Measurements from ENCODE around the gene FKBP1C. TPM values are rescaled to one million over a fixed set of nuclear protein-coding genes. Genes with fewer than 3 reads are reported as not detected.
"Not testable (repeated sequence)": the region's sequence is repeated elsewhere in the genome, so short reads cannot be mapped to it uniquely, and the experiment has no call there.

The FKBP1C gene
- total RNA-seq, result under 1 TPM; 0.67 to 0.92 TPM

DNA sequence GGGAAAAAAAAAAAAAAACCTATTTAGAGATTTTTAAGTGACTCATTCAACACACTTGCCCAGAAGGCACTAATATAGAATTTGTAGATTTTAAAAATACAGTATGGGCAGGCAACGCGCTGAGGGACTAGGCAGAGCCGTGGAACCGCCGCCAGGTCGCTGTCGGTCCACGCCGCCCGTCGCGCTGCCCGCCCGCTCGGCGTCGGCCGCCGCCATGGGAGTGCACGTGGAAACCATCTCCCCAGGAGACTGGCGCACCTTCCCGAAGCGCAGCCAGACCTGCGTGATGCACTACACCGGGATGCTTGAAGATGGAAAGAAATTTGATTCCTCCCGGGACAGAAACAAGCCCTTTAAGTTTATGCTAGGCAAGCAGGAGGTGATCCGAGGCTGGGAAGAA, at the start of gene FKBP1C:
FKBP1C (plus strand) TSS at position 127 of the 400 bp plus-strand sequence.
- CTCF ChIA-PET; H3K4me3 Mint-ChIP-seq; H3K4me1 Mint-ChIP-seq; H3K27me3 Mint-ChIP-seq; H3K36me3 Mint-ChIP-seq (ENCODE audit: low read depth); DNase-seq; POLR2A ChIA-PET; H3K27ac Mint-ChIP-seq: not testable (repeated sequence)
- H3K9me3 Mint-ChIP-seq, result peaks cover 17% of the 10 kb centered on the region

DNA sequence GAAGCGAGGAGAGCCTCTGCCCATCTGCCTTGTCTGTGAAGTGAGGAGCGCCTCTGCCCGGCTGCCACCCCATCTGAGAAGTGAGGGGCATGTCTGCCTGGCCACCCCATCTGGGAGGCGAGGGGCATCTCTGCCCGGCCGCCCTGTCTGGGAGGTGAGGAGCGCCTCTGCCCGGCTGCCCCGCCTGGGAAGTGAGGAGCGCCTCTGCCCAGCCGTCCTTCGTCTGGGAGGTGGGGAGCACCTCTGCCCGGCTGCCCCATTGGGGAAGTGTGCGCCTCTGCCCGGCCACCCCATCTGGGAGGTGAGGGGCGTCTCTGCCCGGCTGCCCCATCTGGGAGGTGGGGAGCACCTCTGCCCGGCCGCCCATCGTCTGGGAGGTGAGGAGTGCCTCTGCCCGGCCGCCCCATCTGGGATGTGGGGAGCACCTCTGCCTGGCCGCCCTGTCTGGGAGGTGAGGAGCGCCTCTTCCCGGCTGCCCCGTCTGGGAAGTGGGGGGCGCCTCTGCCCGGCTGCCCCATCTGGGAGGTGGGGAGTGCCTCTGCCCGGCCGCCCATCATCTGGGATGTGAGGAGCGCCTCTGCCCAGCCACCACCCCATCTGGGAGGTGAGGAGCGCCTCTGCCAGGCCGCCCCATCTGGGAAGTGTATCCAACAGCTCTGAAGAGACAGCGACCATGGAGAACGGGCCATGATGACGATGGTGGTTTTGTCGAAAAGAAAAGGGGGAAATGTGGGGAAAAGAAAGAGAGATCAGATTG, 47.0 kb upstream of the FKBP1C start:
- H3K27me3 Mint-ChIP-seq; CTCF ChIA-PET; H3K36me3 Mint-ChIP-seq (ENCODE audit: low read depth); DNase-seq; H3K4me3 Mint-ChIP-seq; H3K27ac Mint-ChIP-seq; H3K4me1 Mint-ChIP-seq; POLR2A ChIA-PET: not testable (repeated sequence)
- peaks cover 14% of the 10 kb centered on the region for H3K9me3 Mint-ChIP-seq

DNA sequence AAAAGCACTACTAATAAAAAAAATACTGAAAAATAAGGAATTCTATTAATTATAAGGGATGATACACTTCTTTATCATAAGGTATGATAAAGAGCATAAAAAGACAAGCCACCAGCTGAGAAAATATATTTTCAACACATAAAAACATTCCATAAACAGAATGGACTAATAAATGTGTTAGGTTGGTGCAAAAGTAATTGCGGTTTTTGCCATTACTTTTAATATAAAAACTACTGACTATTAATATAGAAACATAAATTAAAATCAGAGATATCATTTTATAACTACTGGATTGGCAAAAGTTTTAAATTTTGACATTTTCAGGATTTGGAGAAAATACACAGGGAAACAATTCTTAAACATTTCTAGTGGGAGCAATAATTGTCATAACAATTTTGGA, 37.1 kb upstream of the FKBP1C start:
- Mint-ChIP-seq H3K36me3 (ENCODE audit: low read depth) (no peaks in the 10 kb centered on the region), H3K4me1 (no peaks in the 10 kb centered on the region), H3K27me3 (no peaks in the 10 kb centered on the region), H3K9me3 (no peaks in the 10 kb centered on the region), H3K4me3 (no peak overlapping the region), H3K27ac (no peak overlapping the region)
- ChIA-PET POLR2A (no interaction called here), CTCF (no interaction called here)
- DNase-seq, result no peak

DNA sequence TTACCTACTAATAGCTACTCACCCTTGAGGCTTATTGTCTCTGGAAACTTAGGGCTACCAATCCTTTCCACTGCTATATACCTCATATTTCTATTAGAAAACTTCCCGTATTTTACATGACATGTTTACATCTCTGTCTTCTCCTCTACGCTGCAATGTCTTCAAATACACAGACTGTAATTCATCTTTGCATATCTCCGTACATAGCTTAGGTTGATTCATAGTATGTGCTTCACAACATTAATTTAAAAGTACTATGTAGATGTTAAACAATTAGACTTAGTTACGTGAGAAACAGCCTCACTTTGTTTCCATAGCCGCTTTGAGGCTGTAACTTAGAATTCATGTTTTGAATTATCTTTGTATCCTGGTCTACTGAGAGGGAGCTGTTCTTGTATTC, 35.1 kb upstream of the FKBP1C start:
- H3K4me3 Mint-ChIP-seq, result no peak overlapping the region
- no peak for DNase-seq
- no peaks in the 10 kb centered on the region for H3K36me3 Mint-ChIP-seq (ENCODE audit: low read depth)
- H3K27ac Mint-ChIP-seq, result no peak overlapping the region
- ChIA-PET POLR2A (no interaction called here), CTCF (no interaction called here)
- no peaks in the 10 kb centered on the region for H3K27me3 Mint-ChIP-seq
- no peaks in the 10 kb centered on the region for H3K9me3 Mint-ChIP-seq
- H3K4me1 Mint-ChIP-seq, result no peaks in the 10 kb centered on the region

DNA sequence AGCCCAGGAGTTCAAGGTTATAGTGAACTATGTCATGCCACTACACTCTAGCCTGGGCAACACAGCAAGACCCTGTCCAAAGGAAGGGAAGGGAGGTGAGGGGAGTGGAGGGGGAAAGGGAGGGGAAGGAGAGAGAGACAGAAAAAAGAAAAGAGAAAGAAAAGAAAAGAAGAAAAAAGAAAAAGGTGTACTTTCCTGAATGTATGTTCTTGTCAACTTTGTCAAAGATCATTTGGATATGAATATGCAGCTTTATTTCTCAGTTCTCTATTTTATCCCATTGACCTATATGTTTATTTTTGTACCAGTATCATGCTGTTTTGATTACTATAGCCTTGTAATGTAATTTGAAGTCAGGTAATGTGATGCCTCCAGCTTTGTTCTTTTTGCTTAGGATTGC, 30.9 kb upstream of the FKBP1C start:
- no peaks in the 10 kb centered on the region for H3K36me3 Mint-ChIP-seq (ENCODE audit: low read depth)
- no peaks in the 10 kb centered on the region for H3K9me3 Mint-ChIP-seq
- no peak for DNase-seq
- H3K4me3 Mint-ChIP-seq, result no peak overlapping the region
- H3K4me1 Mint-ChIP-seq, result no peaks in the 10 kb centered on the region
- no peaks in the 10 kb centered on the region for H3K27me3 Mint-ChIP-seq
- H3K27ac Mint-ChIP-seq, result no peak overlapping the region
- ChIA-PET CTCF (no interaction called here), POLR2A (no interaction called here)

DNA sequence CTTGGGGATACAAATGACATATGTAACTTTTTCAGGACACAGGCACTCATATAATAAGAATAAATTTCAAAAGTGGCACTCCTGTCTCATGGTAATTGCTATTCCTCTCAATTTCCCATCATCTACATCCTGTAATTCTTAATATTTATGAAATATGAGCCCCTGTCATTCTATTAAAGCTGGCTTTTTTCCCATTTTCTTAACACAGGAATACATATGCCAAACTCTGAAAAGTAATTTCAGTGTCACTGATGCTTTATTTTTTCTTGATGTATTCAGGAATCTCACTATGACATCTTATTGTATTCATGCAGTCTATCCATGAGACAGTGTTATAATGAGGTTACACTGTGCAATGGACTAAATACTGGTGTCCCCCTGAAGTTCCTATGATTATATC, 24.3 kb upstream of the FKBP1C start:
- peaks cover 4% of the 10 kb centered on the region for H3K9me3 Mint-ChIP-seq
- no peaks in the 10 kb centered on the region for H3K36me3 Mint-ChIP-seq (ENCODE audit: low read depth)
- H3K27ac Mint-ChIP-seq, result no peak overlapping the region
- ChIA-PET POLR2A (no interaction called here), CTCF (no interaction called here)
- DNase-seq, result no peak
- no peaks in the 10 kb centered on the region for H3K27me3 Mint-ChIP-seq
- no peaks in the 10 kb centered on the region for H3K4me1 Mint-ChIP-seq
- H3K4me3 Mint-ChIP-seq, result no peak overlapping the region

DNA sequence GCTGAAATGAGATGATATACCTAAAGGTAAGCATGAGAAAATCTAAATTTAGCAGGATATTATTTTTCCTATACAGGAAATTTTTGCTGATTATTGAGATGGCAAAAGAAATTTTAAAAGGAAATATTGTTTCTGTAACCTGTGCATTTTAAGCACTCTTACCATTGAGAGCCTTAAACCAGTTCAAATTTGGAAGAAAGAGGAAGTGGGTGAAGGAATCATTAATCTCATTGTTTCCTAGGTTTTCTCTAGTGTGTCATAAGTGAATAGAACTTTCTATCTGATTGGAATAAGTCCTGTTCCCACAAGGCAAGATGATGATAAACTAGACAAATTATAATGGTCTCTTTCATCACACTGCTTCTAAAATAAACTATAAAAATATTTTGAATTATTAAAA, 22.4 kb upstream of the FKBP1C start:
- CTCF ChIA-PET, result no interaction called here
- H3K4me1 Mint-ChIP-seq, result no peaks in the 10 kb centered on the region

DNA sequence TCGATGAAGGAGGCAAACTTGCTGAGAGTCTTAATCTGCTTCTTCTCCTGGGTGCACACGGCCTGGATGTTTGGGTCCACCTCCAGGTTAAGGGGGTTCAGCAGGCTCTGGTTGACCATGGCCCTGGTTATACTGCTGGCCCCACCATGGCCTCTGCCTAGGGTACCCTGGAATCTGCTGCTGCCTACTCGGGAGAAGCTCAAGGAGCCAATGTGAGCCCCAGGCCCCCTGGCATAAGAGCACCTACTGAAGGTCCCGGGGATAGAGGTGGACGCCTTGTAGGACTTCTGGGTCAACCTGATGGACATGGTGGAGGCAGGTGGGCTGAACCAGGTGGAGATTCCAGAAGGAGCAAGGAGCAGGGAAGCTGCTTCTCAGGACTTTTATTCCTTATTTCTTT, 17.9 kb upstream of the FKBP1C start:
- no peaks in the 10 kb centered on the region for H3K9me3 Mint-ChIP-seq
- ChIA-PET POLR2A (no interaction called here), CTCF (no interaction called here)
- H3K27me3 Mint-ChIP-seq, result no peaks in the 10 kb centered on the region
- no peak overlapping the region for H3K4me3 Mint-ChIP-seq
- DNase-seq, result no peak
- H3K4me1 Mint-ChIP-seq, result no peaks in the 10 kb centered on the region
- H3K36me3 Mint-ChIP-seq (ENCODE audit: low read depth), result no peaks in the 10 kb centered on the region
- H3K27ac Mint-ChIP-seq, result no peak overlapping the region

More for the DNA sequence above, 22.4 kb upstream of the FKBP1C start:
- no peak overlapping the region for H3K27ac Mint-ChIP-seq
- H3K4me3 Mint-ChIP-seq, result no peak overlapping the region
- DNase-seq, result no peak
- H3K27me3 Mint-ChIP-seq, result no peaks in the 10 kb centered on the region
- H3K36me3 Mint-ChIP-seq (ENCODE audit: low read depth), result no peaks in the 10 kb centered on the region
- H3K9me3 Mint-ChIP-seq, result peaks cover 4% of the 10 kb centered on the region
- POLR2A ChIA-PET, result no interaction called here

DNA sequence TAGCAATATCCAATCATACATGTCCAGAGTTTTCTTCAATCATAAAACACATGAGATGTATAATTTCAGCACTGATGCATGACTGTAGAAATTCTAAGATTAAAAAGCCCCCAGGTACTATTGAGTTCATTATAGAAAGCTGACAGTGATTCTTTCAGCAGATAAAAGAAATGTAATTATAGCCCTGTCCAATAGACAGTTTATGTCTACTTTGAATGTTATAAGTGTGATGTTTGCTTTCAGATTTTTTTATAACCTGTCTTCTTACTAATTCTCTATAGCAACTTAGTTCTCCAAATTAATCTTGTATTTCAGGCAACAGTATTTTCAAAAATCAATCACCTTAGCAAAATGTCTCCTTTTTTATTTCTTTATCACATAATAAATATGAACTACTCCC, 13.5 kb upstream of the FKBP1C start:
- no peaks in the 10 kb centered on the region for H3K36me3 Mint-ChIP-seq (ENCODE audit: low read depth)
- H3K9me3 Mint-ChIP-seq, result peaks cover 6% of the 10 kb centered on the region
- no peaks in the 10 kb centered on the region for H3K27me3 Mint-ChIP-seq
- H3K4me1 Mint-ChIP-seq, result no peaks in the 10 kb centered on the region
- no peak for DNase-seq
- no peak overlapping the region for H3K27ac Mint-ChIP-seq
- no peak overlapping the region for H3K4me3 Mint-ChIP-seq
- POLR2A ChIA-PET, result no interaction called here
- CTCF ChIA-PET, result no interaction called here

DNA sequence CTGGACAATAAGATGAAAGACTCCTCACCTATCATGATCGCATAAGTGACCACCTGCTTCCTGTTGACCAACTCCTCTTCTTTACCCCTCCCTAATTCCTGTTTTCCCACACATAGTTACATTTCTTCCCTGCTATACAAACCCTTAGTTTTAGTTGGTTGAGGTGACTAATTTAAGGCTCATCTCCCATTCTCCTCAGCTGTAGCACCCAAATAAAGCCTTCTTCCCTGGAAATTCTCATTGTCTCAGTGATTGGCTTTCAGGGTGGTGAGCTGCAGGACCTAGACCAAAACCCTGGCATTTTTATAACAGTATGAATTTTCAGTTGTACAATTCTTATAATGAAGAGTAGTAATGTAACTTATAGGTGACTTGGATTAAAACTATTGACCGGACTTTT, 2.1 kb downstream of the FKBP1C start:
- Mint-ChIP-seq H3K27ac (no peak overlapping the region), H3K4me3 (no peak overlapping the region), H3K4me1 (no peaks in the 10 kb centered on the region), H3K36me3 (ENCODE audit: low read depth) (no peaks in the 10 kb centered on the region), H3K27me3 (no peaks in the 10 kb centered on the region), H3K9me3 (peaks cover 14% of the 10 kb centered on the region)
- DNase-seq, result no peak
- ChIA-PET POLR2A (no interaction called here), CTCF (no interaction called here)

DNA sequence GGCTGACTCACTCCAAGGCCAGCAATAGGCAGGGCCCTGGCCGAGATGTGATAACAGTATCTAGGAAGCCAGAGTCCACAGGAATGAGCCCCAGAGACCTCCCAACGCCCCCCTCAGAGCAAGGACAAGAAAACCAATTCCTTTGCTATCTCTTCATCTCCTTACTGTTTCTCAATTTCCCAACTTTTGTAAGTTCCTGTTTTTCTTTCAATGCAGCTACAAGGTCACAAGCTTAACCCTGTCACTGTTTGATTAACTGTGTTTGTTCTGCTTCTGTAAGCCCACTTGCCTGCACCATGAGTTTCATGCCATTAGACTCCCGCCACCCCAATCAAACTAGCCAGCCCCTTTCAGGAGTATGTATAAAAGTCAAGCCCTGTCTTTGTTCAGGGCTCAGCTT, 3.5 kb downstream of the FKBP1C start:
- no peaks in the 10 kb centered on the region for H3K36me3 Mint-ChIP-seq (ENCODE audit: low read depth)
- ChIA-PET POLR2A (no interaction called here), CTCF (no interaction called here)
- no peaks in the 10 kb centered on the region for H3K4me1 Mint-ChIP-seq
- H3K4me3 Mint-ChIP-seq, result no peak overlapping the region
- no peak overlapping the region for H3K27ac Mint-ChIP-seq
- DNase-seq, result no peak
- no peaks in the 10 kb centered on the region for H3K27me3 Mint-ChIP-seq
- H3K9me3 Mint-ChIP-seq, result peaks cover 14% of the 10 kb centered on the region

DNA sequence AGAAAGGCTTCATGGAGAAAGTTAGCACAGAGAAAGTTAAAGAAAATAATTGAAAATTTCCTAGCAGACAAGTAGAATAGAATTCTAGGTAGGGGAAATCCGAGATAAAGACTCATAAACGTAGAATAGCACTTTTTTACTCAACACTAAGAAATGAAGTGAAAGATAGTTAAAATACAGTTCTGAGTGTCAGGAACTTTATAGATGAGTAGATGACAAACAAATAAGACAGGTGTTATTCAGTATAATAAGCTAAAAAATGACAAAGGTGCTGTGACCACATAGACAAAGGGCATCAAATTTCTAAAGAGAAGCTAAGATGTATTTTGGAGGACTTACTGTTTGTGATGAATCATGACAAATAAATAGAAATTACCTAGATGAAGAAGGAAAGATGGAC, 12.9 kb downstream of the FKBP1C start:
- no peaks in the 10 kb centered on the region for H3K27me3 Mint-ChIP-seq
- no peaks in the 10 kb centered on the region for H3K36me3 Mint-ChIP-seq (ENCODE audit: low read depth)
- no peak overlapping the region for H3K27ac Mint-ChIP-seq

DNA sequence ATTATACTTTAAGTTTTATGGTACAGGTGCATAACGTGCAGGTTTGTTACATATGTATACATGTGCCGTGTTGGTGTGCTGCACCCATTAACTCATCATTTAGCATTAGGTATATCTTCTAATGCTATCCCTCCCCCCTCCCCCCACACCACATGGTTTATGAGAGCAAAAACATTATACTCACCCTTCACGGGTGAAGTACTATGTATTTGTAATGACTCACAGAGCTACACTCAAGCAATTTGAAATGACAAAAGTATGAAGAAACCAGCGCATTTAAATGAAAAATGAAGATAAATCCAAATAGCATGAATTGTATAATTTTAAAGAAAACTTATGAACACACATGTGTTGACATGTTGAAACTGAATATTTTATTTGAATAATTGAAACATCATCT, 14.7 kb downstream of the FKBP1C start:
- H3K4me3 Mint-ChIP-seq; CTCF ChIA-PET; H3K27ac Mint-ChIP-seq; H3K4me1 Mint-ChIP-seq; H3K27me3 Mint-ChIP-seq; DNase-seq; H3K9me3 Mint-ChIP-seq; POLR2A ChIA-PET; H3K36me3 Mint-ChIP-seq (ENCODE audit: low read depth): not testable (repeated sequence)

More for the DNA sequence above, 12.9 kb downstream of the FKBP1C start:
- Mint-ChIP-seq H3K4me3 (no peak overlapping the region), H3K9me3 (peaks cover 2% of the 10 kb centered on the region), H3K4me1 (no peaks in the 10 kb centered on the region)
- CTCF ChIA-PET, result no interaction called here
- POLR2A ChIA-PET, result no interaction called here
- no peak for DNase-seq

DNA sequence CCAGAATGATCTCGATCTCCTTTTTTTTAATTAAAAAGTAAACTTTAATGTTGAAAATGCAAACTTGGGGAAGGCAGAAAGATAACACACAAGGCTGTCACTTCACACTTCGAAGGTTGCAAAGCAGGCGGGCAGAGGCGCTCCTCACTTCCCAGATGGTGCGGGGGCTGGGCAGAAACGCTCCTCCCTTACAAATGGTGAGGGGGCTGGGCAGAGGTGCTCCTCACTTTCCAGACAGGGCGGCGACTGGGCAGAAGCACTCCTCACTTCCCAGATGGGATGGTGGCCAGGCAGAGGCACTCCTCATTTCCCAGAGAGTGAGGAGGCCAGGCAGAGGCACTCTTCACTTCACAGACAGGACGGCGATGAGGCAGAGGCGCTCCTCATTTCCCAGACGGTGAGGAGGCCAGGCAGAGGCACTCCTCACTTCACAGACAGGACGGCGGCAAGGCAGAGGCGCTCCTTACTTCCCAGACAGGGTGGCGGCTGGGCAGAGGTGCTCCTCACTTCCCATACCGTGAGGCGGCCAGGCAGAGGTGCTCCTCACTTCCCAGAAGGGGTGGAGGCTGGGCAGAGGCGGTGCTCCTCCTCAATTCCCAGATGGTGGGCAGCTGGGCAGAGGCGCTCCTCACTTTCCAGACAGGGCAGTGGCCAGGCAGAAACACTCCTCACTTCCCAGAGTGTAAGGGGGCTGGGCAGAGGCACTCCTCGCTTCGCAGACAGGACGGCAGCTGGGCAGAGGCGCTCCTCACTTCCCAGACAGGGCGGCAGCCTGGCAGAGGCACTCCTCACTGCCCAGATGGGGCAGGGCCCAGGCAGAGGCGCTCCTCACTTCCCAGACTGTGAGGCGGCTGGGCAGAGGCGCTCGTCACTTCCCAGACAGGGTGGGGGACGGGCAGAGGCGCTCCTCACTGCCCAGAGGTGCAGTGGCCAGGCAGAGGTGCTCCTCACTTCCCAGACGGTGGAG, 16.9 kb downstream of the FKBP1C start:
- not testable (repeated sequence) for H3K36me3 Mint-ChIP-seq (ENCODE audit: low read depth); DNase-seq; H3K4me1 Mint-ChIP-seq

More for the DNA sequence above, 16.9 kb downstream of the FKBP1C start:
- CTCF ChIA-PET, H3K9me3 Mint-ChIP-seq, POLR2A ChIA-PET, H3K27me3 Mint-ChIP-seq, H3K4me3 Mint-ChIP-seq, H3K27ac Mint-ChIP-seq: not testable (repeated sequence)
